Glutamatergic neuron (in vitro differentiated cells): ENCODE data around the gene MAP2K7. TPM values are rescaled to one million over a fixed set of nuclear protein-coding genes. Genes with fewer than 3 reads are reported as not detected.

Experiments
- DNase-seq: peaks from one replicate; pipeline ENCODE4 v3.0.0; 2022
- H3K27ac Mint-ChIP-seq: one replicate; pipeline ENCODE4 v1.8.0; 2020; ENCODE audit warnings: mild to moderate bottlenecking, mixed read lengths, inconsistent platforms; ENCODE audit not compliant: unreplicated experiment
- H3K27me3 Mint-ChIP-seq: one replicate; pipeline ENCODE4 v1.8.0; 2020; ENCODE audit warnings: mild to moderate bottlenecking, moderate library complexity, mixed read lengths, inconsistent platforms; ENCODE audit not compliant: unreplicated experiment
- H3K36me3 Mint-ChIP-seq: one replicate; pipeline ENCODE4 v1.8.0; 2020; ENCODE audit warnings: mild to moderate bottlenecking, mixed read lengths, inconsistent platforms; ENCODE audit not compliant: unreplicated experiment
- H3K4me1 Mint-ChIP-seq: one replicate; pipeline ENCODE4 v1.8.0; 2020; ENCODE audit warnings: mild to moderate bottlenecking, low read depth, mixed read lengths, inconsistent platforms; ENCODE audit not compliant: unreplicated experiment
- H3K4me3 Mint-ChIP-seq: one replicate; pipeline ENCODE4 v1.8.0; 2020; ENCODE audit warnings: mild to moderate bottlenecking, mixed read lengths, inconsistent platforms; ENCODE audit not compliant: unreplicated experiment
- H3K9me3 Mint-ChIP-seq: one replicate; pipeline ENCODE4 v1.8.0; 2020; ENCODE audit warnings: mild to moderate bottlenecking, moderate library complexity, mixed read lengths, inconsistent platforms; ENCODE audit not compliant: unreplicated experiment
- CTCF ChIP-seq: fragments of 200-600 bp; sonication (generic); IDR thresholded peaks from one replicate; pipeline ENCODE4 v1.5.0; 2021; ENCODE audit not compliant: partially characterized antibody, unreplicated experiment
- total RNA-seq: library from RNA; stranded (reverse); fragmentation: NEBNext Ultra II Directional; extraction: Animal tissue kit (Norgen Biotek cat#: 25700); gene quantifications from one replicate; pipeline ENCODE4 v1.2.1, GENCODE V29; 2021; ENCODE audit not compliant: unreplicated experiment

The MAP2K7 gene
- total RNA-seq, 1 donor from 2014 or later = 44.2 TPM

GRCh38 chr19:7940841-7941240 is 37.2 kb downstream of the MAP2K7 start:
- no peak overlapping the region for H3K4me3 Mint-ChIP-seq
- DNase-seq = no peak
- TF ChIP-seq CTCF = no peak
- peaks cover 17% of the 10 kb centered on the region for H3K9me3 Mint-ChIP-seq
- peaks cover 10% of the 10 kb centered on the region for H3K4me1 Mint-ChIP-seq
- H3K27me3 Mint-ChIP-seq = peaks cover 14% of the 10 kb centered on the region
- H3K27ac Mint-ChIP-seq = no peak overlapping the region
- H3K36me3 Mint-ChIP-seq = no peaks in the 10 kb centered on the region

- Mint-ChIP-seq H3K4me3 (peak overlapping the region; percentile 97), H3K4me1 (peaks cover 10% of the 10 kb centered on the region), H3K9me3 (peaks cover 17% of the 10 kb centered on the region), H3K27me3 (peaks cover 14% of the 10 kb centered on the region), H3K36me3 (no peaks in the 10 kb centered on the region), H3K27ac (no peak overlapping the region)
- no peak for DNase-seq
- no peak for TF ChIP-seq CTCF
Measured at GRCh38 chr19:7941895-7942596, 38.4 kb downstream of the MAP2K7 start.

GRCh38 chr19:7942981-7943443 is 39.3 kb downstream of the MAP2K7 start:
- TF ChIP-seq CTCF = no peak
- Mint-ChIP-seq H3K36me3 (no peaks in the 10 kb centered on the region), H3K27ac (peak overlapping the region; percentile 100), H3K4me1 (peaks cover 10% of the 10 kb centered on the region), H3K4me3 (peak overlapping the region; percentile 97), H3K27me3 (peaks cover 14% of the 10 kb centered on the region), H3K9me3 (peaks cover 17% of the 10 kb centered on the region)
- no peak for DNase-seq

- Mint-ChIP-seq H3K27me3 (peaks cover 14% of the 10 kb centered on the region), H3K36me3 (no peaks in the 10 kb centered on the region), H3K4me1 (peaks cover 10% of the 10 kb centered on the region), H3K27ac (peak within 1 kb of the TSS; percentile 100), H3K4me3 (peak within 1 kb of the TSS; percentile 97), H3K9me3 (peaks cover 19% of the 10 kb centered on the region)
- DNase-seq = peak; percentile 99
- TF ChIP-seq CTCF = no peak
Measured at GRCh38 chr19:7943444-7944176, 39.9 kb downstream of the MAP2K7 start, which contains the start of gene TIMM44. Gene TIMM44, minus strand, starts transcription at chr19:7943666. Its CDS starts 15 bp downstream, at chr19:7943651.
